Stomach (tissue), 9 donors: Measurements from ENCODE around the gene CHCHD4. TPM values are rescaled to one million over a fixed set of nuclear protein-coding genes. Genes with fewer than 3 reads are reported as not detected.
"Not testable (repeated sequence)": the region's sequence is repeated elsewhere in the genome, so short reads cannot be mapped to it uniquely, and the experiment has no call there.

Experiments used
- DNase-seq, 2 donors: peaks; one replicate each; pipeline versions ENCODE4 v3.0.0 to v3.0.0-alpha.2; 2013 to 2019
- H3K27ac ChIP-seq, 5 donors: fragments of 200-600 bp in 4 of 5; sonication (generic) in 4 of 5; one replicate each; pipeline ENCODE4 v1.5.1; 2013 to 2019; ENCODE audit warnings: mild to moderate bottlenecking in 1 of 5, moderate library complexity in 1 of 5
- H3K27me3 ChIP-seq, 3 donors: fragments of 200-600 bp; sonication (generic); one replicate each; pipeline ENCODE4 v1.5.1; 2017 to 2019; ENCODE audit warnings: mixed run types in 1 of 3
- H3K36me3 ChIP-seq, 4 donors: fragments of 200-600 bp; sonication (generic); 1 replicate in 3 of 4; 2 replicates in 1 of 4; pipeline ENCODE4 v1.5.1; 2016 to 2019
- H3K4me1 ChIP-seq, 4 donors: fragments of 200-600 bp; sonication (generic); one replicate each; pipeline ENCODE4 v1.5.1; 2016 to 2019
- H3K4me3 ChIP-seq, 4 donors: fragments of 200-600 bp; sonication (generic) in 3 of 4; one replicate each; pipeline ENCODE4 v1.5.1; 2016 to 2019; ENCODE audit warnings: mild to moderate bottlenecking in 1 of 4
- H3K9me3 ChIP-seq, 4 donors: fragments of 200-600 bp; sonication (generic); one replicate each; pipeline ENCODE4 v1.5.1; 2016 to 2019
- EP300 ChIP-seq: sonication (generic); formaldehyde crosslinking; IDR thresholded peaks from one replicate; pipeline ENCODE4 v1.6.1; 2017; ENCODE audit warnings: antibody characterized with exemption
- POLR2A ChIP-seq, 4 donors: fragments of 450-650 bp; IDR thresholded peaks; one replicate each; pipeline ENCODE4 v1.6.1; 2016; ENCODE audit warnings: antibody characterized with exemption in 4 of 4, control low read depth in 2 of 4, mild to moderate bottlenecking in 1 of 4, moderate library complexity in 1 of 4
- POLR2AphosphoS5 ChIP-seq, 3 donors: sonication (generic); formaldehyde crosslinking; IDR thresholded peaks; one replicate each; pipeline ENCODE4 v1.6.1; 2016; ENCODE audit warnings: antibody characterized with exemption in 3 of 3
- WGBS, 5 donors: extraction: QIAGEN DNeasy Blood & Tissue Kit in 3 of 5; methylation state at CpG; one replicate each; pipeline versions ENCODE4 v1.1.5 to v1.1.7; 2013 to 2018; 5-methylcytosine and 5-hydroxymethylcytosine counted together
- intact Hi-C: fragments of 100-400 bp; cut with DNase I; formaldehyde crosslinking; loops from one replicate; pipeline ENCODE4 v1.15.1; 2023; ENCODE audit warnings: low total_unique reads
- polyA plus RNA-seq, 3 donors: library from polyadenylated mRNA; stranded (reverse); fragments of 200-250 nt; gene quantifications; one replicate each; pipeline ENCODE4 v1.2.3, GENCODE V29; 2013
- total RNA-seq, 5 donors: library from RNA; depleted of rRNA; stranded (reverse); fragments of >200 nt; gene quantifications; one replicate each; pipeline versions ENCODE4 v1.1.0 to v1.2.3, GENCODE V29; 2014 to 2016
- TF ChIP-seq, protein P1 (sequence below), 7 experiments: fragments of 450-650 bp in 4 of 7; fragments of 200-600 bp in 3 of 7; sonication (generic) in 3 of 7; IDR thresholded peaks; one replicate each; pipeline ENCODE4 v1.5.1; 2016 to 2019; ENCODE audit warnings: antibody characterized with exemption in 7 of 7, control low read depth in 2 of 7, mild to moderate bottlenecking in 1 of 7
- donor health status: healthy with polysubstance abuse.
- donor health status: Bipolar disorder and iron deficiency.
- donor health status: healthy.

CHCHD4 gene
- total and polyA plus RNA-seq, 8 donors: 1.7 to 16.1 (median 11.4) TPM

DNA sequence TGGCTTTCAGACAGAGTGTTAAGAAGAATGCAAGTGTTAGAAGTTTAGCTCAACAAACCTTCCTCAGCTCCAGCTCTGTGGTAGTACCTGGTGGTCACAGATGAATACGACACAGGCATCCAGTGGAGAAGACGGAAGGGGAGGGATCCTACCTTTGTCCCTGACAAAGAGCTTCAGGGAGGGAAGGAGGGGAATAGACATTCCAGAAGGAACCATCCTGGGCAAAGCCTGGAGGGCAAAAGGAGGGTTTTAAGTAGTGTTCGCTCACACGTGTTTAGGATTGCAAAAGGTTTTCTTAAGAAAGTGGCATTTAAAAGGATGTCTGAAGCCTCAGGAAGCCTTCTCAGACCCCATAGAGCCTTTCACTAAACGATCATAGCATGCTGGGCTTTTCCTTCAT is 2.8 kb downstream of the CHCHD4 start:
- H3K9me3 ChIP-seq: no peaks in the 10 kb centered on the region
- 90 to 97% (median 91%) methylated on average over 5 of the region's 5 CpGs for WGBS, 5 donors
- H3K36me3 ChIP-seq: peaks cover 0 to 28% (median 21%) of the 10 kb centered on the region in 4 donors
- peaks cover 30 to 52% (median 40%) of the 10 kb centered on the region in 4 donors for H3K4me1 ChIP-seq
- TF ChIP-seq, protein P1, sequence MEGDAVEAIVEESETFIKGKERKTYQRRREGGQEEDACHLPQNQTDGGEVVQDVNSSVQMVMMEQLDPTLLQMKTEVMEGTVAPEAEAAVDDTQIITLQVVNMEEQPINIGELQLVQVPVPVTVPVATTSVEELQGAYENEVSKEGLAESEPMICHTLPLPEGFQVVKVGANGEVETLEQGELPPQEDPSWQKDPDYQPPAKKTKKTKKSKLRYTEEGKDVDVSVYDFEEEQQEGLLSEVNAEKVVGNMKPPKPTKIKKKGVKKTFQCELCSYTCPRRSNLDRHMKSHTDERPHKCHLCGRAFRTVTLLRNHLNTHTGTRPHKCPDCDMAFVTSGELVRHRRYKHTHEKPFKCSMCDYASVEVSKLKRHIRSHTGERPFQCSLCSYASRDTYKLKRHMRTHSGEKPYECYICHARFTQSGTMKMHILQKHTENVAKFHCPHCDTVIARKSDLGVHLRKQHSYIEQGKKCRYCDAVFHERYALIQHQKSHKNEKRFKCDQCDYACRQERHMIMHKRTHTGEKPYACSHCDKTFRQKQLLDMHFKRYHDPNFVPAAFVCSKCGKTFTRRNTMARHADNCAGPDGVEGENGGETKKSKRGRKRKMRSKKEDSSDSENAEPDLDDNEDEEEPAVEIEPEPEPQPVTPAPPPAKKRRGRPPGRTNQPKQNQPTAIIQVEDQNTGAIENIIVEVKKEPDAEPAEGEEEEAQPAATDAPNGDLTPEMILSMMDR (IDR thresholded peaks at IDR 0.05): no peak
- TF ChIP-seq POLR2AphosphoS5 (IDR thresholded peaks at IDR 0.05): no peak
- no peak for TF ChIP-seq POLR2A (IDR thresholded peaks at IDR 0.05)
- TF ChIP-seq EP300: no peak
- no peak overlapping the region for H3K4me3 ChIP-seq
- intact Hi-C loops: loop anchor here (10.0 kb wide), 1 partner anchor 53 kb away; the partner anchor contains the start of genes LSM3 and XPC
- no peak for DNase-seq
- no peak overlapping the region for H3K27ac ChIP-seq
- H3K27me3 ChIP-seq: no peaks in the 10 kb centered on the region

DNA sequence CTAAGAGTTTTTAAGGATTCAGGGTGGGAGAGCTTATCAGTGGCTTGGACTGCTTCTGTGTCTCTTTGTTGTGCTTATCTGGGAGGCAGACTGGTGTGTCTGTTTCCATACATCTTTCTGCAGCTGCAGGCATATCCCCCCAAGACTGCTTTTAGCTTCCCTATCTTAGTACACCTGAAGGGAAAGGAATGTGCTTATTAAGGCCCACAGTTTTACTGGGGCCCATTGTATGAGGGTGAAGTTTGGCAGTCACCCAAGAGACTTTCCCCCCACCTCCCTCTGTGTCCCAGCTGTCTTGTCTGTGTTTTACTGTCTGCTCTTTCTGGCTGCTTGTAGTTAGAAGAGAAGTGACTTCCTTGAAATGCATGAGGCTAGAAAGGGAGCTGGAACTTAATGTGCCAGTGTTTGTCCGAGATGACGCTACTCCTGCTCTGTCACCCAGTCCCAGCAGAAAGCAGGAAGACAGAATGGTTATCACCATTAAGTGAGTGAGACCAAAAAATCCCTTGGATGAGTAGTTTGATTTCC is 3.7 kb downstream of the CHCHD4 start:
- H3K27ac ChIP-seq, H3K27me3 ChIP-seq, H3K9me3 ChIP-seq, DNase-seq, H3K4me3 ChIP-seq: not testable (repeated sequence)
- Histone ChIP-seq H3K4me1 (peaks cover 21 to 44% (median 32%) of the 10 kb centered on the region in 4 donors), H3K36me3 (peaks cover 1 to 36% (median 27%) of the 10 kb centered on the region in 4 donors)
- intact Hi-C loops: loop anchor here (10.0 kb wide), 1 partner anchor 54 kb away; the partner anchor contains the start of genes LSM3 and XPC
- WGBS, 5 donors: 90 to 98% (median 96%) methylated on average over 2 of the region's 2 CpGs

DNA sequence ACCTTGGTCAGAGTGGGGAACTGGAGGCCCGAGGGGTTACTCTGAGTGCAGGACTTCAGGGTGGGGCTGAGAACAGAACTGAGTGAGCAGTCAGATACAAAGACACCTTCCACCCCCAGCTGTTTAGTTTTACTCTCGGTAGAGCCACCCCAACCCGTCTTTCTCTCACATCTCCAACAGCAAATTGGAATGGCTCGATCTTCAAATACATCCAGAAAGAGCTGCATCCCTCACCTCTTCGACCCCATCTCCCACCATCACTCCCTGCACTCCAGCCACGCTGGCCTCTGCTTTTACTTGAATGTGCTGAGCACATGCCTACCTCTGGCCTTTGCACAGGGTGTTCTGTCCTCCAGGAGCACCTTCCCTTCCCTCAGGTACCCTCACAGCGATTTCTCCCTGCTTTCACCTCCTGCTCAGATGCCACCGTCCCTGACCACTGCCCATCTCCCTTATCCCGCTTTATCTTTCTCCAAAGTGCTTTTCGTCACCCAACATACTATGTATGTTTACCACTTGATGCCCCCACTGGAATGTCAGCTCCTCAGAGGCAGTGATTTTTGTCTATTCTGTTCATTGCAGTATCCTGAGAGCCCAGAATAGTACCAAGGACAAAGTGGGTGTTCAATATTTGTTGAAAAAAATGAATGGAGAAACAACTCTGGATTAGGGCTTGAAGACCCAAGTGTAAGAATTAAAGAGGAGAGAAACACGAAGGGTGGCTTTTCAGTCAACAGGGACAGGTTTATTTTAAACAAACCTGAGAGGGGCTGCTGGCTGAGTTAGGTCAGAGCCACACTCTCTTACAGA is 4.4 kb downstream of the CHCHD4 start:
- H3K4me1 ChIP-seq: peaks cover 15 to 38% (median 29%) of the 10 kb centered on the region in 4 donors
- DNase-seq: no peak
- peaks cover 6 to 43% (median 34%) of the 10 kb centered on the region in 4 donors for H3K36me3 ChIP-seq
- intact Hi-C loops: loop anchor here (10.0 kb wide), 1 partner anchor 54 kb away; the partner anchor contains the start of genes LSM3 and XPC
- TF ChIP-seq POLR2AphosphoS5 (IDR thresholded peaks at IDR 0.05): no peak
- no peak for TF ChIP-seq EP300
- H3K9me3 ChIP-seq: no peaks in the 10 kb centered on the region
- H3K4me3 ChIP-seq: no peak overlapping the region
- H3K27me3 ChIP-seq: no peaks in the 10 kb centered on the region
- 93 to 97% (median 94%) methylated on average over 11 of the region's 11 CpGs for WGBS, 5 donors
- no peak overlapping the region for H3K27ac ChIP-seq

DNA sequence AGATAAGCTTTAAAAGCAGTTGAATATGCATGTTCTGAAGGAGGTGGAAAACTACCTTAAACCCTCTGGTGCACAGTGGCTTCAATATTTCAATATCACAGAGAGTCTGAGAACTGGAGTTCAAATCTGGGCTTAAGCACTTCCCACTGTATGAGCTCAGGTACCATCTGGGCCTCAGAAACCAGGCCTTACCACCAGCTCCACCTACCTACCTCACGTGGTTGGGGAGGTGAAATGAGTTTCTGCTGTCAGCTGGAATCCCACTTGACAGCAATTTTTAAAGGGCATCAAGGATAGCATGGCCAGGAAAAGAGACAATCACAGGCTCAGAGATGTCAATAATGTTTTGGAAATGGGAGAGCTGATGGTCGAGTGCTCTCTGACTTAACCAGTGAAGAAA is 5.0 kb downstream of the CHCHD4 start:
- WGBS, 5 donors: 81 to 89% (median 84%) methylated on average over 2 of the region's 2 CpGs
- no peak for DNase-seq

More for the DNA sequence above, 5.0 kb downstream of the CHCHD4 start:
- TF ChIP-seq, protein P1 (IDR thresholded peaks at IDR 0.05): no peak
- no peak for TF ChIP-seq POLR2AphosphoS5 (IDR thresholded peaks at IDR 0.05)
- no peak for TF ChIP-seq POLR2A (IDR thresholded peaks at IDR 0.05)
- no peak for TF ChIP-seq EP300
- Histone ChIP-seq H3K4me1 (peaks cover 15 to 38% (median 29%) of the 10 kb centered on the region in 4 donors), H3K36me3 (peaks cover 6 to 49% (median 41%) of the 10 kb centered on the region in 4 donors), H3K27me3 (no peaks in the 10 kb centered on the region), H3K9me3 (no peaks in the 10 kb centered on the region), H3K27ac (no peak overlapping the region), H3K4me3 (no peak overlapping the region)
- intact Hi-C loops: loop anchor here (10.0 kb wide), 1 partner anchor 55 kb away; the partner anchor contains the start of genes LSM3 and XPC
